HUES6 (cell line): ENCODE results near the gene LY86.
"Not testable (repeated sequence)": the region's sequence is repeated elsewhere in the genome, so short reads cannot be mapped to it uniquely, and the experiment has no call there.

Experiments used
- H3K27ac ChIP-seq: 2 replicates; pipeline ENCODE4 v1.7.0; 2013; ENCODE audit warnings: low read depth, mild to moderate bottlenecking, low read length, inconsistent platforms
- H3K27me3 ChIP-seq: 2 replicates; pipeline ENCODE4 v1.6.1; 2013; ENCODE audit warnings: low read length; ENCODE audit not compliant: control insufficient read depth, insufficient read depth
- H3K36me3 ChIP-seq: 2 replicates; pipeline ENCODE4 v1.6.1; 2013; ENCODE audit warnings: low read length; ENCODE audit not compliant: control insufficient read depth, insufficient read depth
- H3K4me1 ChIP-seq: 2 replicates; pipeline ENCODE4 v1.6.1; 2013; ENCODE audit warnings: low read length; ENCODE audit not compliant: control insufficient read depth, insufficient read depth
- H3K4me3 ChIP-seq: 2 replicates; pipeline ENCODE4 v1.5.1; 2013; ENCODE audit warnings: low read depth, low read length
- H3K9ac ChIP-seq: one replicate; pipeline ENCODE4 v1.6.1; 2013; ENCODE audit warnings: mild to moderate bottlenecking, low read length
- H3K9me3 ChIP-seq: 2 replicates; pipeline ENCODE4 v1.6.1; 2013; ENCODE audit warnings: low read depth, low read length; ENCODE audit not compliant: control insufficient read depth, insufficient read depth

LY86 gene

DNA sequence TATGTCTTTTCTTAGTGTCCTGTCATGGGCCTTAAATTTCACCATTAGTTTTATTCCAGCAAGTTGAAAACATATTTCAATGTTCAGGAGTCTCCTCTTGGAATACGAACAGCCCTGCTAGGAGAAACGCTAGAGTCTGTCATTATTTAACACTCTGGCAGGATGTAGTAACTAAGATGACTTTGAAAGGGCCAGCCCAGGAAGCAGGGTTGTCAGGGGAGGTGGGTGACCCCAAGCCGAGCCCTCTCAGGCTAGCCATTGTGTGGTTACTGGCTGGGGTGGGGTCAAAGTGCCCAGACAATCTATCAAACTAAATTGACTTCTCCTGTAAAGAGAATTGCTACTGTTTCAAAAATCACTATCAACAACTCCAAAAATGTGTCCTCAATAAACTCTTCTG, 67.8 kb downstream of the LY86 start:
- H3K4me3 ChIP-seq, result no peak overlapping the region
- H3K27me3 ChIP-seq, result peaks cover 22% of the 10 kb centered on the region
- no peak overlapping the region for H3K27ac ChIP-seq
- peaks cover 11% of the 10 kb centered on the region; the same call in 1 of the 2 replicates for H3K9me3 ChIP-seq
- H3K4me1 ChIP-seq, result no peaks in the 10 kb centered on the region
- no peak overlapping the region for H3K9ac ChIP-seq
- H3K36me3 ChIP-seq, result no peaks in the 10 kb centered on the region

DNA sequence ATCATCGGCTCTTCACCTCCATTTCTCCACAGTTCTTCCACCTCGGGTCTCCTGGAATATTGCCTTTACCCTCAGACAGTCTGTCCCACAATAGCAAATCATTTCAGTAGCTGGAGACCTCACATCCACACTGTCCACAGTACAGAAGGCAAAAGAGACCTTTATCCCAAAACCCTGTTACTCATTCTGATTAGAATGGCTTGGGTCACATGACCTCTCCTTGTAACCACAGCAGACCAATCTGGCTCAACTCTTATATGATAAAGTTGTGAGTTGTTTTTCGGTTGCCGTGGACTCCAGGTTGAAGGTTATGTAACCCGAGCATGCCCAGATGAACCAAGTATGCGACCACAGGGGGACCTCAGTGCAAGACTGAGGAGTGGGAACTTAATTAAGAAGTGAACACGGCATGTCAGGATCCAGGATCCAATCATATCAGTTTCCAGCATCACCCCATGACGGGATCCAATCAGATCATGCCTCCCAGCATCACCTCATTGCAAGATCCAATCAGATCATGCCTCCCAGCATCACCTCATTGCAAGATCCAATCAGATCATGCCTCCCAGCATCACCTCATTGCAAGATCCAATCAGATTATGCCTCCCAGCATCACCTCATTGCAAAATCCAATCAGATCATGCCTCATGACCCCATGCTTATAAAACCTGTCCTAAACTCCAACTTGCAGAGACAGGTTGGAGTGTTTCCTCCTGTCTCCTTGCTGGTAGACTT, 68.7 kb downstream of the LY86 start:
- no peaks in the 10 kb centered on the region for H3K4me1 ChIP-seq
- H3K9ac ChIP-seq, result no peak overlapping the region
- H3K4me3 ChIP-seq, result no peak overlapping the region
- no peaks in the 10 kb centered on the region for H3K36me3 ChIP-seq
- no peak overlapping the region for H3K27ac ChIP-seq
- peaks cover 21% of the 10 kb centered on the region for H3K27me3 ChIP-seq
- H3K9me3 ChIP-seq, result peaks cover 11% of the 10 kb centered on the region; the same call in 1 of the 2 replicates

DNA sequence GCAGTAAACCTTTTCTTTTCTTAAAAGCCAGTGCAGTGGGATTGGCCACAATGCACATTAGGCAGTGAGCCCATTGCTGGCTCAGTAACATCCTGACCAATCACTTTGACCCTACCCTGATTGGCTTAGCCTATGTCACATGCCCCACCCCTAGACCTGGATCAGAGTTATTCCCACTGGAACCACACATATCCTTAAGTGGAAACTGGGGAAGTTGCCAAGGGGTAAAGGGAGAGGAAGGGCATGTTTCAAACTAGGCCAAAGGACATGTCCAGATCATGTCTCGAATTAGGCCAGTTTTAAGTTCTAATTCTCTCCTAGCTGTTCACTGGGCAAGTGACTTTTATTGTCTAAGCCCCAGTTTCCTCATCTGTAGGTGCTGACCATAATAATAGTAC, 69.3 kb downstream of the LY86 start:
- Histone ChIP-seq H3K9me3 (peaks cover 11% of the 10 kb centered on the region; the same call in 1 of the 2 replicates), H3K9ac (no peak overlapping the region), H3K4me1 (no peaks in the 10 kb centered on the region), H3K27me3 (peaks cover 15% of the 10 kb centered on the region), H3K36me3 (no peaks in the 10 kb centered on the region), H3K4me3 (no peak overlapping the region), H3K27ac (no peak overlapping the region)

DNA sequence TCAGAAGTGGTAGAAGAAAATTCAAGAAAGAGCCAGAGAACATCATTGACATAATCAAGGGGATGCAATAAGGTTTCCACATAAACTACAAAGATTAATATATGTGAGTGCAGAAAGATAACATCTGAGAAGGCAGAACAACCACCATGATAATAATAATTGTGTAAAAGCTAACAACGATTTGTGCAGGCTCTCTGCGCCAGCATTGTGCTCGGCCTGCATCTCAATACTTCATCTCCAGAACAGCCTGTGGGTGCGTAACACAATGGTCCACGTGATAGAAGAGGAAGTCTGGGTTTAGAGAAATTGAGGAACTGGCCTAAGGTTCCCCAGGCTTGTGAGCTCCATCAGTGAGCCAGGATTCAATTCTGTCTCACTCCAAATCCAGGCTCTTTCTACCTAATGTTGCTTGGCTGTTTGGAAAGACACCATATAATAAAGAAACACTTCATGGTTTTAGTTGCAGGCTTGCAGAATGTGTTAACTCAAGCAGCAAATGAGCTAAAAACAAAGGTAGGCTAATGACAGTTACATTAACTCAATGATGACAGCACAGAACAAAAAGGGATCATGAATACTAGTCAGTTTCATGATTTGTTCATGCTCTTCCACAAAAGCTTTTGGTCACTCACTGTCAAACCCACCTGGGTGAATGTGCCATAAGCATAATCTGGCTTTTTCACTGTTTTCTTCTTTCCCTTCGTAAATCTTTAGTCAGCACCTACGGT, 71.2 kb downstream of the LY86 start:
- H3K9ac ChIP-seq, result no peak overlapping the region
- no peaks in the 10 kb centered on the region for H3K4me1 ChIP-seq
- peaks cover 11% of the 10 kb centered on the region; the same call in 1 of the 2 replicates for H3K9me3 ChIP-seq
- H3K36me3 ChIP-seq, result no peaks in the 10 kb centered on the region
- H3K27ac ChIP-seq, result no peak overlapping the region
- peaks cover 3% of the 10 kb centered on the region; the same call in 1 of the 2 replicates for H3K27me3 ChIP-seq
- no peak overlapping the region for H3K4me3 ChIP-seq

DNA sequence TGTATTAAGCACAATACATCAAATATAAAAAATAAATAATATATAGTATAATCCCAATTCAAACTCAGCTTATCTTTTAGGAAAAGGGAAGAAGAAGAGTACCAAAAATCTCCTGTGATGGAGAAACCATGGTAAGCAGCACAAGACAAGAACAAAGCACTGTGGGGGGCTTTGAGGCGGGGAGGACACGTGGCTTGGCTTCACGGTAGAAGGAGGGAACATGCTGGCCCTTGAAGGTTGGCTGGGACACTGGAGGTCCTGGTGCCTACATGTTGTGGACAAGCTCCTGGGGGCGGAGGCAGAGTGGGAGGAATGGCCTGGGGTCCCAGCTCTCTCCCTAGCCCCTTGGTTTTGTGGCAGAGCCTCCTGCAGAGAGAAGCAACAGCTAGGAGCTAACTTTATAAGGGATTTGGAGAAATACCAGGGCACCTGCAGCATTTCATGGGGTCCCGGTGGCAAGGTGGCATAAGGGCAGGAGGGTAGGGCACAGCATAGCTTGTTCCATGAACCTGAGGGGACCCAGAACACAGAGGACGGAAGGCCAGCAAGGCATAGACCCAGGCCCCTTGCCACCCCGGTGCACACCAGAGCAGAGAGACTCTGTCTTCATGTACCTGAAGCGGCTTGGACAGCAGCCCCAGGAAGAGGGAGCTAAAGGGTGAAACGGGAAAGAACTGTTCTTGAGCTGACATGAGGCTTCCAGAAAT, 72.0 kb downstream of the LY86 start:
- Histone ChIP-seq H3K27me3 (no peaks in the 10 kb centered on the region), H3K9me3 (peaks cover 11% of the 10 kb centered on the region; the same call in 1 of the 2 replicates), H3K27ac (no peak overlapping the region), H3K36me3 (no peaks in the 10 kb centered on the region), H3K4me1 (no peaks in the 10 kb centered on the region), H3K9ac (no peak overlapping the region), H3K4me3 (no peak overlapping the region)

DNA sequence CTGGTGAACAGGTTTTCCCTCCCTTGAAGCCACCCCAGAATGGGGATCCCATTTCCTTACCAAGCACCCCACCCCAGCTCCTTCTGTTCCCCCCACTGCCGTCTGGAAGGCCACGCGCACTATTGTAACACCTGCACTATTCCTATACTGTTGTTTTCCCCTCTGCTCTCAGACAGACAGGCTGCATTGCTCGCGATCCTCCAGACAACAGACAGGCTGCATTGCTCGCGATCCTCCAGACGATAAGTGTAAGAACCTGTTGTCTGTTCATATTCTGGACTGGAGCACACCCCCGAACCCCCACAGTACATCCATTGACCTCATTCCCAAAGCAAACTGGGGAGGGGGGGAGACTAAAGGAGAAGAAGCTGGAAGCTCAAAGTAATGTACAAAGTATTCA, 72.7 kb downstream of the LY86 start:
- no peak overlapping the region for H3K9ac ChIP-seq
- H3K9me3 ChIP-seq, result peaks cover 11% of the 10 kb centered on the region; the same call in 1 of the 2 replicates
- no peaks in the 10 kb centered on the region for H3K4me1 ChIP-seq
- H3K36me3 ChIP-seq, result no peaks in the 10 kb centered on the region
- no peak overlapping the region for H3K27ac ChIP-seq
- no peak overlapping the region for H3K4me3 ChIP-seq
- no peaks in the 10 kb centered on the region for H3K27me3 ChIP-seq

DNA sequence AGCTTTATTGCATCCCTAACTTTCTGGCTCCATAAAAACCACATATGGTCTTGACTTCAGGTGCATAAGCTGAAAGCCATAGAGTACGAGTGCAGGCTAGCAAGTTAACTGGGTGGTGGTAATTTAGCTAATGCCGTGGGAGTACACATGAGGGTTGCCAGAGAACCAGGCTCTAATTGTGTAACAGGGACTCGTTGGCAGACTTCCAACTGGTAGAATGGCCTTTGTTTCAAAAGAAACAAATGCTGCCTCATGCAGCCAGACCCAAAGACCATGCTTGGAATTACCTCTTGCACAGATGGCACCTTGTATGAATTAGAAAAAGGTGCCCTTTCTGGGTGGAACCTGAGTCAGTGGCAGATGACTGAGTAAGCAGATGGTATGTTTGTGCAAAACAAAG, 73.2 kb downstream of the LY86 start:
- H3K4me3 ChIP-seq, result no peak overlapping the region
- peaks cover 11% of the 10 kb centered on the region; the same call in 1 of the 2 replicates for H3K9me3 ChIP-seq
- H3K4me1 ChIP-seq, result no peaks in the 10 kb centered on the region
- H3K27ac ChIP-seq, result no peak overlapping the region
- no peaks in the 10 kb centered on the region for H3K27me3 ChIP-seq
- no peak overlapping the region for H3K9ac ChIP-seq
- no peaks in the 10 kb centered on the region for H3K36me3 ChIP-seq

DNA sequence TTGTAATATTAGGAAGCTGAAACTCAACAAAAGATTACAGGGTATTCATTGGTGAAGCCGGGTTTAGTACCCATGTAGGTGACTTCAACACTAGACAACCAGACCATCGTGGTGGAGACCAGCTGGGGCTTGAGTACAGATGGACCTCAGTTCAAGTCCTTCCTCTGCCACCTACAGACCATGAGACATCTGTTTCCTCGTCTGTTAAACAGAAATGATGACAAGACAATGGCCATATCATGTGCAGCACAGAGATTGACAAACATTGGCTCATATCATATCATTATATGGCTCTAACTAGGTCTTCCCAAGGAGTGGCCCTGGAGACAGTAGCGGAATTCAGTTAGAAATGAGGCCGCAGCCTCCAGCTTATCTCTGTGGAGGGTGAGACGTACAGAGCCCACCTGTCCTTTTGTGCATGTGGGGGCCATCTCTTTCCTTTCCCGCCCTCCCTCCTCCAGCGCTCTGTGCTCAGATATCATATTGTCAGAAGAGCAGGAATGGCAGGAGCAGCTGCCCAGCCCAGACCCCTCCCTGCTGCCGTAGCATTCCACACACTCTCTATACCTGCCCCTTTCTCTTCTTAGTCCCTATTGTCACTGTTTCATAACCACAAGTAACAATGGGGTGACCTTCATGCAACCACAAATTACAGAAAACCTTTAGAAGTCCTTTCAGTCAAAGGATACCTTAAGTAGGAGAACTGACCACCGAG, 75.1 kb downstream of the LY86 start:
- H3K4me3 ChIP-seq, result no peak overlapping the region
- no peaks in the 10 kb centered on the region for H3K4me1 ChIP-seq
- H3K9me3 ChIP-seq, result no peaks in the 10 kb centered on the region
- no peak overlapping the region for H3K9ac ChIP-seq
- no peak overlapping the region for H3K27ac ChIP-seq
- H3K36me3 ChIP-seq, result no peaks in the 10 kb centered on the region
- no peaks in the 10 kb centered on the region for H3K27me3 ChIP-seq

DNA sequence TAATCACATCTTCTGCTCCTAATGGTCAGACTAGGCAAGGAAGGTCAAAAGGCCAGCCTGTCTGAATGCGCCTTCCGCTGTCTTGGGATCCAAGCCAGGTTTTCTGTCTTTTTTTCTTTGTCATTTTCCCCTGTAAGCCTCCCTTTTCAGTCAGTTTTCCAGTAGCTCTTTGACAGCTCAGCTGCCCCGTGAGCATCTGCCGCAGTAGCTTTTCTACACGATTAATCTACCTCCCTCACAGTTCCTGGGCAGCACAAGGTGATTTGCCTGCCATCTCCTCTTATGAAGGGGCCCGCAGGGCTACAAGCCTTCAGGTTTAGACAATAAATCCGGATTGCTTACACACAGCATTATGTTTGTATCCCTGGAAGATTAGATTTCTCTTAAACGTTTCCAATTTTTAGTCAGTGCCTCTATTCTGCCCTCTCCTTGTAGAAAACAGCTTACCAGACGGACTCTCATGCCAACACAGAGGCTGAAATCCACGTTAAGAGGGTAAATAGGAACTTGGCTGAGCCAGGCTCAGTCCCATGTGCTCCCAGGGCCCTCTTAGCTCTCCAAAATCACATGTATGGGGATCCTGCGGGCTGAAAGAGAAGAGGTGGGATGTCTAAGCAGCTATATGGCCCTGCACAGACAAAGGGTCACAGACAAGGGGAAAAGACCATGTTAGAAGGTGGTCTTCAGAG, 77.2 kb downstream of the LY86 start:
- no peaks in the 10 kb centered on the region for H3K4me1 ChIP-seq
- H3K9ac ChIP-seq, result no peak overlapping the region
- H3K27ac ChIP-seq, result no peak overlapping the region
- H3K4me3 ChIP-seq, result no peak overlapping the region
- H3K9me3 ChIP-seq, result no peaks in the 10 kb centered on the region
- no peaks in the 10 kb centered on the region for H3K36me3 ChIP-seq
- H3K27me3 ChIP-seq, result no peaks in the 10 kb centered on the region

DNA sequence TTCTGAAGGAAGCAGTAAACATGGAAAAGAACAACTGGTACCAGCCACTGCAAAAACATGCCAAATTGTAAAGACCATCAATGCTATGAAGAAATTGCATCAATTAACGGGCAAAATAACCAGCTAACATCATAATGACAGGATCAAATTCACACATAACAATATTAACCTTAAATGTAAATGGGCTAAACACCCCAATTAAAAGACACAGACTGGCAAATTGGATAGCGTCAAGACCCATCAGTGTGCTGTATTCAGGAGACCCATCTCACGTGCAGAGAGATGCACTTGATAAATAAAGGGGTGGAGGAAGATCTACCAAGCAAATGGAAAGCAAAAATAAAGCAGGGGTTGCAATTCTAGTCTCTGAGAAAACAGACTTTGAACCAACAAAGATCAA, 81.6 kb downstream of the LY86 start:
- H3K27me3 ChIP-seq, H3K4me3 ChIP-seq, H3K4me1 ChIP-seq, H3K9ac ChIP-seq, H3K9me3 ChIP-seq, H3K36me3 ChIP-seq, H3K27ac ChIP-seq: not testable (repeated sequence)
